Measurements from ENCODE around the gene WIPI1. TPM values are rescaled to one million over a fixed set of nuclear protein-coding genes. Genes with fewer than 3 reads are reported as not detected.

The WIPI1 gene
- total and polyA plus RNA-seq, 9 donors = 33.9 to 50.5 (median 44.1) TPM

DNA sequence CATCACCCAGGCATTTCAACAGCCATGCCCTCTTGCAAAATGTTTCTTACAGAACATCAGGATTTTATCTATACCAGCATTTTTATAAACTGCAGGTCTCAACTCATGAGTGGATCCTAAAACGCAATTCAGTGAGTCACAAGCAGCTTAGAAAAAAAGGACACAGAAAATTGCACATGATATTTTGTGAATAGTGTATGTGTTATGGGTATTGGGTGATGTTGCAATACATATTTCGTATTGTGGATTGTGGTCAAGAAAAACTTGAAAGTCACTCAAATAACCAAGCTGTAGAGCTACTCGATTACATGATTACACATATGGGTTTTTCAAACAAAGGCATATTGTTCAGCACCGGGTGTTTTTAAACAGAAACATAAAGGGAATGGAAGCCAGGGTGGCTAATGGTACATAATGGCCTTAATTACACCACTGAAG, 1.4 kb downstream of the WIPI1 start:
- Histone ChIP-seq H3K27ac (ENCODE audit: low read length) (peak overlapping the region; percentile 84), H3K27me3 (ENCODE audit: control insufficient read depth, insufficient read depth, low read length) (no peaks in the 10 kb centered on the region), H3K36me3 (ENCODE audit: control insufficient read depth, insufficient read depth, low read length) (peaks cover 8% of the 10 kb centered on the region), H3K9me3 (replicated peaks; ENCODE audit: control insufficient read depth, low read depth, low read length) (no peaks in the 10 kb centered on the region), H3K4me1 (ENCODE audit: control insufficient read depth, insufficient read depth, low read length) (peaks cover 10% of the 10 kb centered on the region), H3K4me3 (ENCODE audit: low read length) (peak overlapping the region; percentile 86)
- DNase-seq = peak; percentile 58
- WGBS (ENCODE audit: insufficient coverage) = no CpG with 5 or more reads among the region's 4 CpGs

DNA sequence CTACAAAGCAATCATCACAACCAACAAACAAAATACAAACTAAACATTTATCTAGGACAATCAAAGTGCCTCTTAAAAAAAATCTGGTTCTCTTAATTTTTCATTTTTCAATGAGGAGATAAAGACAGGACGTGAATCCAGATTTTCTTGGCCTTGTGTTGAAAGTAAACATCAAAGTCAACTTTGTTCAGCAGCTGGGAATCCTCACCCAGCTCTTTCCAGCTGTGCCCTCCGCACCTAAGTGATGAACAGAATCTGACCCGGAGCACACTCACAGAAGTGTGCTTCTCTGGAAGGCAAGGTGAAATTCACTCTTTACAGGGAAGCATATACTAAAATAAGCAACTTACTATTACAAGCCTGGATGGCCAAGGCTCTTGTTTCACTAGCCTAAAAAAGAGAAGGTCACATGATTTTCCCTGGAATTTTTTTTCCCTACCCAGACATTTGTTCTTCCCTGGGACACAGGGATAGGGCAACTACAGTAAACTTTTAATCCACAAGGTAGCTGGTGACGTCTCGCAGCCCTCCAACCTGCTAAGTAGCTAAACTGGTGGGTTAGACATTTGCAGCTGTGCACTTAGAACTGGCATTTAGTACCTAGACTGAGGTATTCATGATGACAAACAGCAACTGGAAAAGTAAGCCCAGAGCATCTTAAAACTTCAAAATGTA, 3.2 kb downstream of the WIPI1 start:
- no peak overlapping the region for H3K27ac ChIP-seq (ENCODE audit: low read length)
- DNase-seq = no peak
- H3K4me1 ChIP-seq (ENCODE audit: control insufficient read depth, insufficient read depth, low read length) = peaks cover 6% of the 10 kb centered on the region
- H3K36me3 ChIP-seq (ENCODE audit: control insufficient read depth, insufficient read depth, low read length) = peaks cover 25% of the 10 kb centered on the region
- H3K9me3 ChIP-seq (replicated peaks; ENCODE audit: control insufficient read depth, low read depth, low read length) = no peaks in the 10 kb centered on the region
- 100% methylated on average over 1 of the region's 5 CpGs for WGBS (ENCODE audit: insufficient coverage)
- no peaks in the 10 kb centered on the region for H3K27me3 ChIP-seq (ENCODE audit: control insufficient read depth, insufficient read depth, low read length)
- H3K4me3 ChIP-seq (ENCODE audit: low read length) = no peak overlapping the region

GRCh38 chr17:68452724-68453290, 4.5 kb downstream of the WIPI1 start:
- H3K36me3 ChIP-seq (ENCODE audit: control insufficient read depth, insufficient read depth, low read length) = peaks cover 34% of the 10 kb centered on the region
- H3K4me1 ChIP-seq (ENCODE audit: control insufficient read depth, insufficient read depth, low read length) = peaks cover 3% of the 10 kb centered on the region
- no peak overlapping the region for H3K27ac ChIP-seq (ENCODE audit: low read length)
- no peaks in the 10 kb centered on the region for H3K9me3 ChIP-seq (replicated peaks; ENCODE audit: control insufficient read depth, low read depth, low read length)
- 0% methylated on average over 1 of the region's 6 CpGs for WGBS (ENCODE audit: insufficient coverage)
- no peak overlapping the region for H3K4me3 ChIP-seq (ENCODE audit: low read length)
- no peaks in the 10 kb centered on the region for H3K27me3 ChIP-seq (ENCODE audit: control insufficient read depth, insufficient read depth, low read length)
- DNase-seq = peak; percentile 50

DNA sequence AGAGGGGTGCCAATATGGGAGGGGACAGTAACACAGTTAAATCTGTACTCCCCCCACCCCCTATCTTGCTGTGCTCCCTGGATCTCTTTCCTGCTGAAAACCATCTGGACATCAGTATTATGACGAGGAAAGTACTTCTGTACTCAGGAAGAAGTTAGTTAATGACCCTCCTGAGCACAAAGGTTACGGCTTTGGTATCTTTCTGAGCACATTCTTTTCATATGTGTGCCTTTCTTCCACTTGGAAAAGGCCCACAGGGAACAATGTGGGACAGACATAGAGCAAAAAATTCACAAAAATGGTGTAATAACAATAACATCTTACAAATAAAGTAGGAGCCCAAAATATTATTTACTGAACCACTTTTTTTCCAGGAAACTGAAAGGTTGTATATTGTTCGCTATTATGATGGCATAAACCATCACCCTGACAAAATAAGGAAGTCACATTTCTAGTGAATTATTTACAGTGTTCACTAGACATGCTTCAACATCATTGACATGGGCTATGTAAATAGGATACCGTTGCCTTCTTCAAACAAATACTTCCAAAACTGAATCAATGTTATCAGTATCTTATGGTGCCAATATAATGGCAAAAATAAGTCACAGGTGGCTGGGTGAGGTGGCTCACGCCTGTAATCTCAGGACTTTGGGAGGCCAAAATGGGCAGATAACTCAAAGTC, 5.5 kb downstream of the WIPI1 start:
- Histone ChIP-seq H3K4me1 (ENCODE audit: control insufficient read depth, insufficient read depth, low read length) (peaks cover 3% of the 10 kb centered on the region), H3K9me3 (replicated peaks; ENCODE audit: control insufficient read depth, low read depth, low read length) (no peaks in the 10 kb centered on the region), H3K27ac (ENCODE audit: low read length) (peak overlapping the region; percentile 23), H3K27me3 (ENCODE audit: control insufficient read depth, insufficient read depth, low read length) (no peaks in the 10 kb centered on the region), H3K36me3 (ENCODE audit: control insufficient read depth, insufficient read depth, low read length) (peaks cover 41% of the 10 kb centered on the region), H3K4me3 (ENCODE audit: low read length) (no peak overlapping the region)
- WGBS (ENCODE audit: insufficient coverage) = no CpG with 5 or more reads among the region's 5 CpGs
- DNase-seq = peak; percentile 45

GRCh38 chr17:68450801-68451200, 6.5 kb downstream of the WIPI1 start:
- H3K4me3 ChIP-seq (ENCODE audit: low read length) = no peak overlapping the region

GRCh38 chr17:68450391-68450790, 6.9 kb downstream of the WIPI1 start:
- H3K27me3 ChIP-seq (ENCODE audit: control insufficient read depth, insufficient read depth, low read length) = no peaks in the 10 kb centered on the region
- DNase-seq = no peak
- H3K27ac ChIP-seq (ENCODE audit: low read length) = no peak overlapping the region
- H3K36me3 ChIP-seq (ENCODE audit: control insufficient read depth, insufficient read depth, low read length) = peaks cover 49% of the 10 kb centered on the region
- H3K4me3 ChIP-seq (ENCODE audit: low read length) = no peak overlapping the region
- H3K4me1 ChIP-seq (ENCODE audit: control insufficient read depth, insufficient read depth, low read length) = no peaks in the 10 kb centered on the region
- H3K9me3 ChIP-seq (replicated peaks; ENCODE audit: control insufficient read depth, low read depth, low read length) = no peaks in the 10 kb centered on the region
- 75% methylated on average over 4 of the region's 8 CpGs for WGBS (ENCODE audit: insufficient coverage)

More at GRCh38 chr17:68450801-68451200, 6.5 kb downstream of the WIPI1 start:
- Histone ChIP-seq H3K9me3 (replicated peaks; ENCODE audit: control insufficient read depth, low read depth, low read length) (no peaks in the 10 kb centered on the region), H3K27ac (ENCODE audit: low read length) (no peak overlapping the region), H3K36me3 (ENCODE audit: control insufficient read depth, insufficient read depth, low read length) (peaks cover 45% of the 10 kb centered on the region), H3K4me1 (ENCODE audit: control insufficient read depth, insufficient read depth, low read length) (no peaks in the 10 kb centered on the region), H3K27me3 (ENCODE audit: control insufficient read depth, insufficient read depth, low read length) (no peaks in the 10 kb centered on the region)
- no peak for DNase-seq
- WGBS (ENCODE audit: insufficient coverage) = 87% methylated on average over 12 of the region's 14 CpGs

DNA sequence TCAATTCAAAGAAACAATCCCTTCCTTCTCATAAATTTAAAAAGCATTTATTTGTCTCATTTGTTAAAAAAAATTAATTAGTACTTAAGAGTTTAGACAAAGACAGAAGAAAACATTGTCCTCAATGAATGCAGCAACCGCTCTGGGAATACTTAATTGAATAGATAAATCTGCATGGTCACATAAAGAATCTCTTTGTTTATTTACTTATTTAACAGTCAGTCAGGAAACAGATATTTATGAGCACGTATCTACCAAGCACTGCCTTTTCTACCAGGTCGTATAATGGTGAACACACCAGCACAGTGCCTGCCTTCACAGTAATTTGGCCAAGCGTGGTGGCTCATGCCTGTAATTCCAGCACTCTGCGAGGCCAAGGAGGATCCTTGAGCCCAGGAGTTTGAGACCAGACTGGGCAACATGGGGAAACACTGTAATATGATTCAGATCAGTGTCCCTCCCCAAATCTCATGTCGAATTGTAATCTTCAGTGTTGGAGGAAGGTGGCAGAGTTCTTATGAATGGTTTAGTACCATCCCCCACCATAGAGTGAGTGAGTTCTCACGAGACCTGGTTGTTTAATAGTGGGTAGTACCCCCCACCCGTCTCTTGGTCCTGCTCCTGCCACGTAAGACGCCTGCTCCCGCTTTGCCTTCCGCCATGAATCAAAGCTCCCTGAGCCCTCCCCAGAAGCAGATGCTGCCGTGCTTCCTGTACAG, 8.1 kb downstream of the WIPI1 start:
- 86% methylated on average over 7 of the region's 13 CpGs for WGBS (ENCODE audit: insufficient coverage)
- no peak overlapping the region for H3K27ac ChIP-seq (ENCODE audit: low read length)
- H3K9me3 ChIP-seq (replicated peaks; ENCODE audit: control insufficient read depth, low read depth, low read length) = no peaks in the 10 kb centered on the region
- peaks cover 50% of the 10 kb centered on the region for H3K36me3 ChIP-seq (ENCODE audit: control insufficient read depth, insufficient read depth, low read length)
- H3K4me3 ChIP-seq (ENCODE audit: low read length) = no peak overlapping the region
- no peaks in the 10 kb centered on the region for H3K4me1 ChIP-seq (ENCODE audit: control insufficient read depth, insufficient read depth, low read length)
- H3K27me3 ChIP-seq (ENCODE audit: control insufficient read depth, insufficient read depth, low read length) = no peaks in the 10 kb centered on the region
- no peak for DNase-seq

DNA sequence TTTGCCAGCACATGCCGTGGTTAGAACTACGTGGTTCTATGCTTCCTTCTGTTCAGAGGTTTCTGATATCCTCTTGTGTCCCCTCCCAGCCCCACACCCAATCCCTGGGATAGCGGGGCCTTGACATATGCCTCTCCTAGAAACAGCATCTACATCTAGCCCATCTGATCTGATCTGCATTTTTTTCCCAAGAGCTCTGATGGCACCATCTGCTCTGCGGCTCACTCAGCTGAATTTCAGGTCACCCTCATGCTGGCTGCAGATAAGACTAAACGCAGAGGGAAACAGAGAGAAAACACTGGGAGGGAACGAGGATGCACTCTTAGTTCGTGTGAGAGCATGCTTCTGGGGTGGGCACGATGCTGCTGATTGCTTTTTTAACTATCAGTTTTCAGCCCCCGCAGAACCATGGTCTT, 10.7 kb downstream of the WIPI1 start:
- no peaks in the 10 kb centered on the region for H3K9me3 ChIP-seq (replicated peaks; ENCODE audit: control insufficient read depth, low read depth, low read length)
- H3K4me1 ChIP-seq (ENCODE audit: control insufficient read depth, insufficient read depth, low read length) = peaks cover 5% of the 10 kb centered on the region
- H3K4me3 ChIP-seq (ENCODE audit: low read length) = no peak overlapping the region
- H3K36me3 ChIP-seq (ENCODE audit: control insufficient read depth, insufficient read depth, low read length) = peaks cover 55% of the 10 kb centered on the region
- no peaks in the 10 kb centered on the region for H3K27me3 ChIP-seq (ENCODE audit: control insufficient read depth, insufficient read depth, low read length)
- H3K27ac ChIP-seq (ENCODE audit: low read length) = no peak overlapping the region
- 80% methylated on average over 9 of the region's 9 CpGs for WGBS (ENCODE audit: insufficient coverage)
- DNase-seq = no peak

DNA sequence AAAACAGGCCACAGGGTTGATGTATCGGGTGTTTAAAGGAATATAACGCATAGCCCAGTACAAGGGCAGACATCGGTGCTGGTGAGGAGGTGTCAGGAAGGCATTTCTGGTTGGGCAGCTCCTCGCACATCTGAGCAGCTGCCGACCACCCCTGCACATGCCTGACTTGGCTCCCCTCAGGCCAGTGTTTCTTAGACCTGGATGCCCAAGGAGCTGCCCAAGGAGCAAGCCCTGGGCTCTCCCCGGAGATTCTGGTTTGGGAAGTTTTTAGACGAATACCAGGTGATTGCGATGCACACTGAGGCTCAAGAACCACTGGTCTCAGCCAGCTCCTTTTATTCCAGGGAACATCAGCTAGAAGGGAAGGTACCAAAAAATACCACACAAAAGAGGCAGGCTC, 11.6 kb downstream of the WIPI1 start:
- no peak overlapping the region for H3K4me3 ChIP-seq (ENCODE audit: low read length)
- H3K36me3 ChIP-seq (ENCODE audit: control insufficient read depth, insufficient read depth, low read length) = peaks cover 54% of the 10 kb centered on the region
- no peaks in the 10 kb centered on the region for H3K27me3 ChIP-seq (ENCODE audit: control insufficient read depth, insufficient read depth, low read length)
- peaks cover 11% of the 10 kb centered on the region for H3K4me1 ChIP-seq (ENCODE audit: control insufficient read depth, insufficient read depth, low read length)
- no peaks in the 10 kb centered on the region for H3K9me3 ChIP-seq (replicated peaks; ENCODE audit: control insufficient read depth, low read depth, low read length)
- H3K27ac ChIP-seq (ENCODE audit: low read length) = no peak overlapping the region
- no peak for DNase-seq
- 50% methylated on average over 5 of the region's 8 CpGs for WGBS (ENCODE audit: insufficient coverage)

- peaks cover 13% of the 10 kb centered on the region for H3K4me1 ChIP-seq (ENCODE audit: control insufficient read depth, insufficient read depth, low read length)
- WGBS (ENCODE audit: insufficient coverage) = 68% methylated on average over 4 of the region's 11 CpGs
- H3K27ac ChIP-seq (ENCODE audit: low read length) = no peak overlapping the region
- H3K27me3 ChIP-seq (ENCODE audit: control insufficient read depth, insufficient read depth, low read length) = no peaks in the 10 kb centered on the region
- no peak for DNase-seq
- peaks cover 38% of the 10 kb centered on the region for H3K36me3 ChIP-seq (ENCODE audit: control insufficient read depth, insufficient read depth, low read length)
- no peak overlapping the region for H3K4me3 ChIP-seq (ENCODE audit: low read length)
- H3K9me3 ChIP-seq (replicated peaks; ENCODE audit: control insufficient read depth, low read depth, low read length) = no peaks in the 10 kb centered on the region
Measured at GRCh38 chr17:68443972-68444464, 13.3 kb downstream of the WIPI1 start.
